Stomach smooth muscle (tissue), 2 donors: ENCODE measurements around the gene SIRT4.

ENCODE experiments used
- H3K27ac ChIP-seq: one replicate; pipeline ENCODE4 v1.7.0; 2013; ENCODE audit warnings: mild to moderate bottlenecking, low read length, inconsistent platforms
- H3K27me3 ChIP-seq, 2 donors: one replicate each; pipeline ENCODE4 v1.7.0; 2013; ENCODE audit warnings: low read length in 2 of 2; ENCODE audit not compliant: insufficient read depth in 2 of 2, control insufficient read depth in 1 of 2
- H3K36me3 ChIP-seq, 2 donors: one replicate each; pipeline ENCODE4 v1.7.0; 2013; ENCODE audit warnings: low read length in 2 of 2; ENCODE audit not compliant: control insufficient read depth in 2 of 2, insufficient read depth in 2 of 2
- H3K4me1 ChIP-seq: one replicate; pipeline ENCODE4 v1.7.0; 2013; ENCODE audit warnings: low read length; ENCODE audit not compliant: control insufficient read depth, insufficient read depth
- H3K4me3 ChIP-seq, 2 donors: one replicate each; pipeline ENCODE4 v1.7.0; 2013; ENCODE audit warnings: low read length in 2 of 2
- H3K9ac ChIP-seq, 2 donors: one replicate each; pipeline ENCODE4 v1.7.0; 2013; ENCODE audit warnings: low read length in 2 of 2, mild to moderate bottlenecking in 1 of 2
- H3K9me3 ChIP-seq, 2 donors: one replicate each; pipeline ENCODE4 v1.7.0; 2013; ENCODE audit warnings: low read length in 2 of 2; ENCODE audit not compliant: control insufficient read depth in 2 of 2
- donor health status: healthy.
- donor health status: Pancreatic carcinoma.

SIRT4 gene

GRCh38 chr12:120342175-120343038, 40.3 kb downstream of the SIRT4 start:
- H3K27me3 ChIP-seq: no peaks in the 10 kb centered on the region
- H3K9me3 ChIP-seq: no peaks in the 10 kb centered on the region
- no peaks in the 10 kb centered on the region for H3K36me3 ChIP-seq
- H3K9ac ChIP-seq: no peak overlapping the region
- H3K4me1 ChIP-seq: no peaks in the 10 kb centered on the region
- no peak overlapping the region for H3K27ac ChIP-seq
- no peak overlapping the region for H3K4me3 ChIP-seq

GRCh38 chr12:120343039-120343537, 41.0 kb downstream of the SIRT4 start:
- Histone ChIP-seq H3K9ac (no peak overlapping the region), H3K4me1 (no peaks in the 10 kb centered on the region), H3K4me3 (no peak overlapping the region), H3K27ac (no peak overlapping the region), H3K9me3 (no peaks in the 10 kb centered on the region), H3K36me3 (no peaks in the 10 kb centered on the region), H3K27me3 (no peaks in the 10 kb centered on the region)

- Histone ChIP-seq H3K9me3 (no peaks in the 10 kb centered on the region), H3K4me3 (no peak overlapping the region)
Measured at GRCh38 chr12:120343692-120344091, 41.6 kb downstream of the SIRT4 start.

GRCh38 chr12:120346031-120346430, 43.9 kb downstream of the SIRT4 start:
- H3K9me3 ChIP-seq: no peaks in the 10 kb centered on the region
- H3K4me1 ChIP-seq: no peaks in the 10 kb centered on the region
- H3K27me3 ChIP-seq: no peaks in the 10 kb centered on the region
- no peak overlapping the region for H3K9ac ChIP-seq
- no peak overlapping the region for H3K4me3 ChIP-seq
- no peak overlapping the region for H3K27ac ChIP-seq
- H3K36me3 ChIP-seq: no peaks in the 10 kb centered on the region

More at GRCh38 chr12:120343692-120344091, 41.6 kb downstream of the SIRT4 start:
- Histone ChIP-seq H3K27ac (no peak overlapping the region), H3K9ac (no peak overlapping the region), H3K4me1 (no peaks in the 10 kb centered on the region), H3K27me3 (no peaks in the 10 kb centered on the region), H3K36me3 (no peaks in the 10 kb centered on the region)

GRCh38 chr12:120346681-120347080, 44.6 kb downstream of the SIRT4 start:
- Histone ChIP-seq H3K4me3 (no peak overlapping the region), H3K9ac (no peak overlapping the region), H3K27ac (no peak overlapping the region), H3K27me3 (no peaks in the 10 kb centered on the region), H3K36me3 (no peaks in the 10 kb centered on the region), H3K4me1 (no peaks in the 10 kb centered on the region), H3K9me3 (no peaks in the 10 kb centered on the region)

GRCh38 chr12:120347766-120348165, 45.6 kb downstream of the SIRT4 start:
- Histone ChIP-seq H3K27ac (no peak overlapping the region), H3K36me3 (no peaks in the 10 kb centered on the region), H3K4me3 (no peak overlapping the region), H3K4me1 (no peaks in the 10 kb centered on the region), H3K27me3 (no peaks in the 10 kb centered on the region), H3K9ac (no peak overlapping the region), H3K9me3 (no peaks in the 10 kb centered on the region)

- no peak overlapping the region for H3K27ac ChIP-seq
- H3K9ac ChIP-seq: no peak overlapping the region
- H3K4me1 ChIP-seq: no peaks in the 10 kb centered on the region
- H3K4me3 ChIP-seq: no peak overlapping the region
- no peaks in the 10 kb centered on the region for H3K27me3 ChIP-seq
- no peaks in the 10 kb centered on the region for H3K36me3 ChIP-seq
- no peaks in the 10 kb centered on the region for H3K9me3 ChIP-seq
Measured at GRCh38 chr12:120350576-120351350, 48.6 kb downstream of the SIRT4 start.

GRCh38 chr12:120352117-120352516, 50.0 kb downstream of the SIRT4 start:
- Histone ChIP-seq H3K9ac (no peak overlapping the region), H3K9me3 (no peaks in the 10 kb centered on the region), H3K27me3 (no peaks in the 10 kb centered on the region), H3K36me3 (no peaks in the 10 kb centered on the region), H3K27ac (no peak overlapping the region), H3K4me1 (peaks cover 5% of the 10 kb centered on the region), H3K4me3 (no peak overlapping the region)

- Histone ChIP-seq H3K36me3 (no peaks in the 10 kb centered on the region), H3K27ac (no peak overlapping the region), H3K9me3 (no peaks in the 10 kb centered on the region)
Measured at GRCh38 chr12:120353136-120353535, 51.0 kb downstream of the SIRT4 start.

GRCh38 chr12:120353556-120354317, 51.6 kb downstream of the SIRT4 start:
- Histone ChIP-seq H3K9ac (no peak overlapping the region), H3K27me3 (no peaks in the 10 kb centered on the region), H3K27ac (no peak overlapping the region), H3K36me3 (no peaks in the 10 kb centered on the region), H3K4me3 (no peak overlapping the region), H3K9me3 (no peaks in the 10 kb centered on the region), H3K4me1 (peaks cover 5% of the 10 kb centered on the region)

More at GRCh38 chr12:120353136-120353535, 51.0 kb downstream of the SIRT4 start:
- no peak overlapping the region for H3K4me3 ChIP-seq
- H3K9ac ChIP-seq: no peak overlapping the region
- H3K4me1 ChIP-seq: peaks cover 5% of the 10 kb centered on the region
- no peaks in the 10 kb centered on the region for H3K27me3 ChIP-seq
